IMR-90 (cell line): ENCODE results near the gene VSTM5. TPM values are rescaled to one million over a fixed set of nuclear protein-coding genes. Genes with fewer than 3 reads are reported as not detected.

ENCODE experiments used
- ATAC-seq: fragments of 200-7000 bp; cut with Tn5 transposase; 2 replicates; pipeline ENCODE4 v1.9.1; 2020; ENCODE audit warnings: low read depth, mild to moderate bottlenecking, moderate library complexity
- BruUV-seq: library from RNA; stranded (reverse); fragments of 400-500 nt; replicated peaks from 2 replicates; lab custom pipeline; 2021; lab: Mats Ljungman, UMichigan
- CTCF ChIA-PET: fragments of 300-600 bp; formaldehyde crosslinking; extraction: SDS; loops from one replicate; lab custom pipeline; 2021; ENCODE audit warnings: antibody characterized with exemption; lab: Yijun Ruan, JAX
- POLR2A ChIA-PET: fragments of 300-600 bp; sonication (Branson Sonifier 250); formaldehyde crosslinking; loops from one replicate; lab custom pipeline; 2022; ENCODE audit warnings: antibody characterized with exemption; ENCODE audit not compliant: unreplicated experiment; lab: Charles Lee
- DNase-seq: peaks from one replicate; pipeline ENCODE4 v3.0.0; 2013
- H2AFZ ChIP-seq: replicated peaks from 2 replicates; pipeline ENCODE3; 2013; ENCODE audit warnings: low read length, mild to moderate bottlenecking; ENCODE audit not compliant: poor library complexity
- H2AK5ac ChIP-seq: 2 replicates; pipeline ENCODE4 v1.6.1; 2013; ENCODE audit warnings: low read depth, low read length, inconsistent platforms
- H2AK9ac ChIP-seq: replicated peaks from 2 replicates; pipeline ENCODE3; 2013; ENCODE audit warnings: mild to moderate bottlenecking, low read depth, low read length, moderate library complexity; ENCODE audit not compliant: poor library complexity
- H2BK120ac ChIP-seq: 2 replicates; pipeline ENCODE4 v1.6.1; 2013; ENCODE audit warnings: low read depth, low read length, inconsistent platforms
- H2BK15ac ChIP-seq: 3 replicates; pipeline ENCODE4 v1.6.1; 2013; ENCODE audit warnings: low read depth, low read length, inconsistent platforms
- H2BK20ac ChIP-seq: 2 replicates; pipeline ENCODE4 v1.6.1; 2013; ENCODE audit warnings: low read depth, mild to moderate bottlenecking, inconsistent platforms, low read length, moderate library complexity
- H2BK5ac ChIP-seq: 2 replicates; pipeline ENCODE4 v1.6.1; 2013; ENCODE audit warnings: mild to moderate bottlenecking, low read depth, low read length, inconsistent platforms; ENCODE audit not compliant: poor library complexity, severe bottlenecking
- H3K14ac ChIP-seq: replicated peaks from 2 replicates; pipeline ENCODE4 v1.6.1; 2013; ENCODE audit warnings: low read depth, low read length, inconsistent platforms
- H3K18ac ChIP-seq: 2 replicates; pipeline ENCODE4 v1.6.1; 2013; ENCODE audit warnings: low read depth, low read length, control low read depth
- H3K23ac ChIP-seq: 2 replicates; pipeline ENCODE4 v1.6.1; 2013; ENCODE audit warnings: low read depth, low read length, inconsistent platforms
- H3K27ac ChIP-seq: 2 replicates; pipeline ENCODE4 v1.5.1; 2013; ENCODE audit warnings: mild to moderate bottlenecking, control low read depth, low read length; ENCODE audit not compliant: insufficient read depth
- H3K27me3 ChIP-seq: 2 replicates; pipeline ENCODE4 v1.6.1; 2013; ENCODE audit warnings: low read length; ENCODE audit not compliant: control insufficient read depth, insufficient read depth
- H3K36me3 ChIP-seq: 2 replicates; pipeline ENCODE4 v1.6.1; 2013; ENCODE audit warnings: low read length, mixed read lengths; ENCODE audit not compliant: control insufficient read depth, insufficient read depth
- H3K4ac ChIP-seq: 2 replicates; pipeline ENCODE4 v1.6.1; 2013; ENCODE audit warnings: low read depth, low read length, inconsistent platforms
- H3K4me1 ChIP-seq: 2 replicates; pipeline ENCODE4 v1.6.1; 2013; ENCODE audit warnings: low read length, mixed read lengths; ENCODE audit not compliant: control insufficient read depth, insufficient read depth
- H3K4me2 ChIP-seq: 2 replicates; pipeline ENCODE4 v1.6.1; 2013; ENCODE audit warnings: low read depth, mild to moderate bottlenecking, control low read depth, low read length, moderate library complexity
- H3K4me3 ChIP-seq: 2 replicates; pipeline ENCODE4 v1.5.1; 2013; ENCODE audit warnings: low read depth, mild to moderate bottlenecking, control low read depth, low read length, moderate library complexity; ENCODE audit not compliant: insufficient read depth
- H3K56ac ChIP-seq: 2 replicates; pipeline ENCODE4 v1.6.1; 2013; ENCODE audit warnings: low read length, inconsistent platforms; ENCODE audit not compliant: insufficient read depth; ENCODE audit errors: extremely low read depth
- H3K79me1 ChIP-seq, 2 experiments: 2 replicates each; pipeline ENCODE4 v1.6.1; 2013; ENCODE audit warnings: low read length in 2 of 2, inconsistent platforms in 1 of 2, low read depth in 1 of 2
- H3K9ac ChIP-seq: 2 replicates; pipeline ENCODE4 v1.6.1; 2013; ENCODE audit warnings: low read depth, low read length, control low read depth
- H3K9me1 ChIP-seq: 2 replicates; pipeline ENCODE4 v1.6.1; 2013; ENCODE audit warnings: low read length, inconsistent platforms; ENCODE audit not compliant: insufficient read depth
- H3K9me3 ChIP-seq: 2 replicates; pipeline ENCODE4 v1.6.1; 2013; ENCODE audit warnings: low read length; ENCODE audit not compliant: control insufficient read depth, insufficient read depth
- H4K20me1 ChIP-seq: 2 replicates; pipeline ENCODE4 v1.6.1; 2013; ENCODE audit warnings: low read length, inconsistent platforms; ENCODE audit not compliant: insufficient read depth
- H4K5ac ChIP-seq: 2 replicates; pipeline ENCODE4 v1.6.1; 2013; ENCODE audit warnings: mild to moderate bottlenecking, low read depth, low read length, control low read depth
- H4K8ac ChIP-seq, 2 experiments: 2 replicates each; pipeline ENCODE4 v1.6.1; 2013; ENCODE audit warnings: low read depth in 2 of 2, low read length in 2 of 2, control low read depth in 1 of 2, inconsistent platforms in 1 of 2
- H4K91ac ChIP-seq: 2 replicates; pipeline ENCODE4 v1.6.1; 2013; ENCODE audit warnings: low read depth, low read length, inconsistent platforms; ENCODE audit not compliant: insufficient read depth
- CEBPB ChIP-seq: IDR thresholded peaks from 2 replicates; pipeline ENCODE4 v1.6.1; 2012; ENCODE audit warnings: low read depth, low read length, improper control_type of control experiment
- CHD1 ChIP-seq: IDR thresholded peaks from 2 replicates; pipeline ENCODE4 v1.6.1; 2012; ENCODE audit warnings: low read depth, low read length, improper control_type of control experiment
- CTCF ChIP-seq: conservative IDR thresholded peaks from 2 replicates; pipeline ENCODE4 v1.5.1; 2012; ENCODE audit warnings: mild to moderate bottlenecking, low read depth, low read length, improper control_type of control experiment
- MAFK ChIP-seq: IDR thresholded peaks from 2 replicates; pipeline ENCODE4 v1.6.1; 2012; ENCODE audit warnings: low read depth, low read length, improper control_type of control experiment
- POLR2A ChIP-seq: IDR thresholded peaks from 2 replicates; pipeline ENCODE4 v1.6.1; 2012; ENCODE audit warnings: mild to moderate bottlenecking, low read depth, low read length
- RFX5 ChIP-seq: IDR thresholded peaks from 2 replicates; pipeline ENCODE4 v1.8.0; 2012; ENCODE audit warnings: low read depth, mild to moderate bottlenecking, low read length, moderate library complexity
- WGBS, 2 experiments: methylation state at CpG; one replicate each; pipeline versions ENCODE4 v1.1.5 to v1.1.7; 2013; ENCODE audit warnings: missing lambda C conversion rate in 2 of 2; ENCODE audit not compliant: insufficient read length in 1 of 2; ENCODE audit errors: extremely low coverage in 2 of 2; 5-methylcytosine and 5-hydroxymethylcytosine counted together
- dilution Hi-C: fragments of 300-500 bp; cut with HindIII; formaldehyde crosslinking; loops from one replicate; pipeline ENCODE4 v1.14.3; 2018; ENCODE audit warnings: low sequenced_read_pairs; ENCODE audit not compliant: unreplicated experiment
- in situ Hi-C: fragments of 300-500 bp; cut with MboI; formaldehyde crosslinking; loops from 3 replicates; pipeline ENCODE4 v1.14.3; 2019; ENCODE audit warnings: low sequenced_read_pairs, inconsistent platforms, mixed read lengths
- intact Hi-C: fragments of 100-400 bp; cut with micrococcal nuclease; formaldehyde crosslinking; loops from 2 replicates; pipeline ENCODE4 v1.10.0; 2022
- polyA plus RNA-seq, 3 experiments: library from polyadenylated mRNA; depleted of rRNA; stranded (reverse); fragments of >200 nt; gene quantifications; 2 replicates each; pipeline ENCODE4 v1.2.3, GENCODE V29; 2012; ENCODE audit warnings: low replicate concordance in 1 of 3
- total RNA-seq: library from RNA; depleted of rRNA; stranded (reverse); fragments of >200 nt; gene quantifications from 2 replicates; pipeline ENCODE4 v1.2.3, GENCODE V29; 2012

VSTM5 gene
- total and polyA plus RNA-seq, 2 of the 4 experiments (the other 2 are of a cell fraction), result 0.36 to 0.43 TPM

- BruUV-seq, result no TSS peak
- Histone ChIP-seq H2AK9ac (no peak overlapping the region), H3K27me3 (no peaks in the 10 kb centered on the region), H2AK5ac (no peak overlapping the region), H2AFZ (no peak overlapping the region), H3K27ac (no peak overlapping the region), H3K18ac (no peak overlapping the region), H4K91ac (no peak overlapping the region), H3K4me3 (no peak overlapping the region), H3K9ac (no peak overlapping the region), H2BK5ac (no peak overlapping the region), H3K23ac (no peak overlapping the region), H3K56ac (no peak overlapping the region), H3K4me1 (peaks cover 9% of the 10 kb centered on the region), H3K4me2 (no peak overlapping the region), H3K9me3 (no peaks in the 10 kb centered on the region), H4K20me1 (no peaks in the 10 kb centered on the region), H3K9me1 (peaks cover 3% of the 10 kb centered on the region; the same call in 1 of the 2 replicates), H3K4ac (no peak overlapping the region), H3K36me3 (no peaks in the 10 kb centered on the region), H2BK120ac (no peak overlapping the region), H4K5ac (no peak overlapping the region), H3K79me1 (no peaks in the 10 kb centered on the region), H4K8ac (no peak overlapping the region), H2BK15ac (no peak overlapping the region), H2BK20ac (no peak overlapping the region), H3K14ac (no peak overlapping the region)
- TF ChIP-seq RFX5 (no peak), MAFK (no peak), CHD1 (no peak), POLR2A (no peak), CTCF (no peak), CEBPB (no peak)
- intact Hi-C loops, result no loop called here
- no CpG with 5 or more reads among the region's 7 CpGs for WGBS, 2 experiments
- in situ Hi-C loops, result no loop called here
- ATAC-seq, result no peak
- POLR2A ChIA-PET, result no interaction called here
- DNase-seq, result no peak
- CTCF ChIA-PET, result no interaction called here
- dilution Hi-C loops, result no loop called here
Measured at GRCh38 chr11:93844568-93844967, 5.8 kb downstream of the VSTM5 start.
